Fibroblast of the conjunctiva (primary cell): ENCODE results near the gene FBXO7.

Source experiments
- DNase-seq: peaks from one replicate; pipeline ENCODE4 v3.0.0-alpha.2; 2010; ENCODE audit warnings: low read depth

Gene FBXO7

GRCh38 chr22:32531931-32532819 lies 57.6 kb downstream of the FBXO7 start:
- peak; percentile 91 for DNase-seq

GRCh38 chr22:32532820-32533128 lies 58.2 kb downstream of the FBXO7 start:
- DNase-seq = no peak

- DNase-seq = no peak
These were observed 58.9 kb downstream of the FBXO7 start for GRCh38 chr22:32533265-32534111.

- DNase-seq = no peak
These were observed 59.9 kb downstream of the FBXO7 start for GRCh38 chr22:32534252-32535235.

- no peak for DNase-seq
These were observed 61.0 kb downstream of the FBXO7 start for GRCh38 chr22:32535531-32536190.

- DNase-seq = no peak
These were observed 61.7 kb downstream of the FBXO7 start for GRCh38 chr22:32536352-32536751.

- no peak for DNase-seq
These were observed 63.9 kb downstream of the FBXO7 start for GRCh38 chr22:32538521-32538920.

GRCh38 chr22:32539631-32540421 lies 65.2 kb downstream of the FBXO7 start:
- DNase-seq = no peak

- no peak for DNase-seq
These were observed 66.9 kb downstream of the FBXO7 start for GRCh38 chr22:32541481-32541880.

GRCh38 chr22:32542066-32542676 lies 67.6 kb downstream of the FBXO7 start:
- DNase-seq = no peak

GRCh38 chr22:32542677-32543357 lies 68.2 kb downstream of the FBXO7 start:
- DNase-seq = no peak

- no peak for DNase-seq
These were observed 70.4 kb downstream of the FBXO7 start for GRCh38 chr22:32544953-32545558.

- DNase-seq = no peak
These were observed 71.2 kb downstream of the FBXO7 start for GRCh38 chr22:32545801-32546200.

- DNase-seq = no peak
These were observed 71.9 kb downstream of the FBXO7 start for GRCh38 chr22:32546496-32546895.

GRCh38 chr22:32546935-32547334 lies 72.3 kb downstream of the FBXO7 start:
- no peak for DNase-seq

- no peak for DNase-seq
These were observed 73.4 kb downstream of the FBXO7 start for GRCh38 chr22:32548039-32548438.
